Measurements from ENCODE around the gene TREML1.
"Not testable (repeated sequence)": the region's sequence is repeated elsewhere in the genome, so short reads cannot be mapped to it uniquely, and the experiment has no call there.

The TREML1 gene

GRCh38 chr6:41153992-41154625 lies at the start of gene TREML1:
TSS of gene TREML1 (minus strand) at chr6:41154347. CDS start at chr6:41154288, 59 bp downstream.
- DNase-seq (ENCODE audit: low read depth in 2 of 2): no peak

- DNase-seq (ENCODE audit: low read depth in 2 of 2): no peak
Measured at GRCh38 chr6:41201764-41202173, 47.6 kb upstream of the TREML1 start.

GRCh38 chr6:41200901-41201763 lies 47.0 kb upstream of the TREML1 start, which contains the start of gene TREML2:
TSS of gene TREML2 (minus strand) at chr6:41201149. CDS start at chr6:41201008, 141 bp downstream.
- peak in 1 of 2 experiments; percentile 15 for DNase-seq (ENCODE audit: low read depth in 2 of 2)

GRCh38 chr6:41200296-41200900 lies 46.3 kb upstream of the TREML1 start:
- DNase-seq (ENCODE audit: low read depth in 2 of 2): peak; percentile 18 to 21

- peak in 1 of 2 experiments; percentile 11 for DNase-seq (ENCODE audit: low read depth in 2 of 2)
Measured at GRCh38 chr6:41199552-41200246, 45.6 kb upstream of the TREML1 start.

- no peak for DNase-seq (ENCODE audit: low read depth in 2 of 2)
Measured at GRCh38 chr6:41197234-41197633, 43.1 kb upstream of the TREML1 start.

GRCh38 chr6:41194386-41194785 lies 40.2 kb upstream of the TREML1 start:
- DNase-seq (ENCODE audit: low read depth in 2 of 2): no peak

GRCh38 chr6:41193884-41194283 lies 39.7 kb upstream of the TREML1 start:
- no peak for DNase-seq (ENCODE audit: low read depth in 2 of 2)

- DNase-seq (ENCODE audit: low read depth in 2 of 2): no peak
Measured at GRCh38 chr6:41193171-41193734, 39.1 kb upstream of the TREML1 start.

GRCh38 chr6:41191569-41191968 lies 37.4 kb upstream of the TREML1 start:
- DNase-seq (ENCODE audit: low read depth in 2 of 2): peak; percentile 15 to 33

GRCh38 chr6:41190791-41191190 lies 36.6 kb upstream of the TREML1 start:
- no peak for DNase-seq (ENCODE audit: low read depth in 2 of 2)

GRCh38 chr6:41189967-41190366 lies 35.8 kb upstream of the TREML1 start:
- DNase-seq (ENCODE audit: low read depth in 2 of 2): no peak

- not testable (repeated sequence) for DNase-seq (ENCODE audit: low read depth in 2 of 2)
Measured at GRCh38 chr6:41189046-41189445, 34.9 kb upstream of the TREML1 start.

GRCh38 chr6:41187924-41188886 lies 34.1 kb upstream of the TREML1 start:
- DNase-seq (ENCODE audit: low read depth in 2 of 2): no peak

- no peak for DNase-seq (ENCODE audit: low read depth in 2 of 2)
Measured at GRCh38 chr6:41186031-41186562, 31.9 kb upstream of the TREML1 start.

- no peak for DNase-seq (ENCODE audit: low read depth in 2 of 2)
Measured at GRCh38 chr6:41184761-41185160, 30.6 kb upstream of the TREML1 start.

- peak in 1 of 2 experiments; percentile 12 for DNase-seq (ENCODE audit: low read depth in 2 of 2)
Measured at GRCh38 chr6:41182069-41183034, 28.2 kb upstream of the TREML1 start.

GRCh38 chr6:41181566-41181965 lies 27.4 kb upstream of the TREML1 start:
- DNase-seq (ENCODE audit: low read depth in 2 of 2): no peak

GRCh38 chr6:41179163-41179562 lies 25.0 kb upstream of the TREML1 start:
- DNase-seq (ENCODE audit: low read depth in 2 of 2): no peak
